ENCODE data around the gene MED27. TPM values are rescaled to one million over a fixed set of nuclear protein-coding genes. Genes with fewer than 3 reads are reported as not detected.
A peak's percentile ranks its signal among the peaks of the same experiment; 100 is the strongest.

The MED27 gene
- total and polyA plus RNA-seq, 2 of the 4 experiments (the other 2 are of a cell fraction), result 50.2 to 63.4 TPM

- ChIA-PET CTCF (no interaction called here), POLR2A (ENCODE audit: unreplicated experiment) (no interaction called here)
- peak overlapping the region; percentile 97 for H2BK20ac ChIP-seq (ENCODE audit: low read depth, low read length)
- H2AFZ ChIP-seq (replicated peaks; ENCODE audit: low read length, poor library complexity), result peak overlapping the region; percentile 40
- H3K27ac ChIP-seq (ENCODE audit: insufficient read depth, low read length), result peak overlapping the region; percentile 12
- in situ Hi-C loops (cut with MboI; ENCODE audit: low sequenced_read_pairs), result no loop called here
- H4K20me1 ChIP-seq (ENCODE audit: insufficient read depth, low read length), result no peaks in the 10 kb centered on the region
- H3K4me1 ChIP-seq (ENCODE audit: control insufficient read depth, insufficient read depth, low read length), result peaks cover 15% of the 10 kb centered on the region
- no peak overlapping the region for H3K9ac ChIP-seq (ENCODE audit: low read depth, low read length)
- no peak overlapping the region for H3K4me2 ChIP-seq (ENCODE audit: low read depth, low read length)
- ATAC-seq (ENCODE audit: low read depth), result no peak
- H2BK120ac ChIP-seq (ENCODE audit: low read depth, low read length), result peak overlapping the region; percentile 93
- no peak overlapping the region for H3K4me3 ChIP-seq (ENCODE audit: insufficient read depth, low read depth, low read length)
- dilution Hi-C loops (cut with HindIII; ENCODE audit: low sequenced_read_pairs, unreplicated experiment), result no loop called here
- H4K8ac ChIP-seq (ENCODE audit: low read depth in 2 of 2, low read length in 2 of 2), result peak overlapping the region; percentile 32 to 87
- no CpG with 5 or more reads among the region's 9 CpGs for WGBS, 2 experiments (ENCODE audit: extremely low coverage in 2 of 2, insufficient read length in 1 of 2)
- peak overlapping the region; percentile 95 for H2AK9ac ChIP-seq (replicated peaks; ENCODE audit: low read depth, low read length, poor library complexity)
- peak overlapping the region; percentile 73 for H3K23ac ChIP-seq (ENCODE audit: low read depth, low read length)
- H3K9me3 ChIP-seq (ENCODE audit: control insufficient read depth, insufficient read depth, low read length), result no peaks in the 10 kb centered on the region
- H2BK15ac ChIP-seq (ENCODE audit: low read depth, low read length), result peak overlapping the region; percentile 91; the same call in 2 of the 3 replicates
- no peak for DNase-seq
- H2BK5ac ChIP-seq (ENCODE audit: low read depth, low read length, poor library complexity, severe bottlenecking), result peak overlapping the region; percentile 85
- no peak for TF ChIP-seq RAD21 (IDR thresholded peaks at IDR 0.05; ENCODE audit: low read length)
- TF ChIP-seq CEBPB (IDR thresholded peaks at IDR 0.05; ENCODE audit: low read depth, low read length), result no peak
- TF ChIP-seq CHD1 (IDR thresholded peaks at IDR 0.05; ENCODE audit: low read depth, low read length), result no peak
- TF ChIP-seq MAZ (IDR thresholded peaks at IDR 0.05; ENCODE audit: borderline replicate concordance, low read depth, low read length), result no peak
- no peak for TF ChIP-seq POLR2A (IDR thresholded peaks at IDR 0.05; ENCODE audit: low read depth, low read length)
- no peak for TF ChIP-seq NFE2L2 (IDR thresholded peaks at IDR 0.05; ENCODE audit: low read depth, low read length)
- TF ChIP-seq MAFK (IDR thresholded peaks at IDR 0.05; ENCODE audit: low read depth, low read length), result no peak
- TF ChIP-seq ELK1 (IDR thresholded peaks at IDR 0.05; ENCODE audit: borderline replicate concordance, low read depth, low read length), result no peak
- no peak for TF ChIP-seq USF2 (IDR thresholded peaks at IDR 0.05; ENCODE audit: low read depth, low read length)
- no peak for TF ChIP-seq SMC3 (IDR thresholded peaks at IDR 0.05; ENCODE audit: low read depth, low read length)
- TF ChIP-seq RCOR1 (IDR thresholded peaks at IDR 0.05; ENCODE audit: insufficient replicate concordance, low read length), result no peak
- TF ChIP-seq CTCF (conservative IDR thresholded peaks at IDR 0.05; ENCODE audit: low read depth, low read length), result no peak
- no peak for TF ChIP-seq MXI1 (IDR thresholded peaks at IDR 0.05; ENCODE audit: borderline replicate concordance, low read depth, low read length)
- no peak for TF ChIP-seq RFX5 (IDR thresholded peaks at IDR 0.05; ENCODE audit: low read depth, low read length)
- TF ChIP-seq FOS (IDR thresholded peaks at IDR 0.05; ENCODE audit: low read depth, low read length), result no peak
- no peak for TF ChIP-seq BHLHE40 (IDR thresholded peaks at IDR 0.05; ENCODE audit: low read depth, low read length)
- peaks cover 56 to 78% of the 10 kb centered on the region in 2 experiments for H3K79me1 ChIP-seq (ENCODE audit: low read depth in 1 of 2, low read length in 2 of 2)
- H4K5ac ChIP-seq (ENCODE audit: low read depth, low read length), result peak overlapping the region; percentile 54
- H3K14ac ChIP-seq (replicated peaks; ENCODE audit: low read depth, low read length), result peak overlapping the region; percentile 87
- peak overlapping the region; percentile 64 for H3K18ac ChIP-seq (ENCODE audit: low read depth, low read length)
- H3K4ac ChIP-seq (ENCODE audit: low read depth, low read length), result peak overlapping the region; percentile 95
- H2AK5ac ChIP-seq (ENCODE audit: low read depth, low read length), result peak overlapping the region; percentile 98
- H3K56ac ChIP-seq (ENCODE audit: extremely low read depth, insufficient read depth, low read length), result 0 out of 2 replicates have a peak overlapping the region, but pooled peaks have one; percentile 14
- no peaks in the 10 kb centered on the region for H3K27me3 ChIP-seq (ENCODE audit: control insufficient read depth, insufficient read depth, low read length)
- H3K36me3 ChIP-seq (ENCODE audit: control insufficient read depth, insufficient read depth, low read length), result no peaks in the 10 kb centered on the region
- BruUV-seq (replicated peaks), result no TSS peak
- peaks cover 22% of the 10 kb centered on the region for H3K9me1 ChIP-seq (ENCODE audit: insufficient read depth, low read length)
- H4K91ac ChIP-seq (ENCODE audit: insufficient read depth, low read depth, low read length), result peak overlapping the region; percentile 91
- intact Hi-C loops (cut with micrococcal nuclease), result no loop called here
These were observed 37.9 kb downstream of the MED27 start for GRCh38 chr9:132041798-132042197.
